Posterior cingulate gyrus (tissue), 11 donors: ENCODE results near the gene PTGS2.

ENCODE experiments used
- DNase-seq, 10 donors: peaks; one replicate each; pipeline versions ENCODE4 v3.0.0 to v3.0.0-alpha.2; 2020 to 2021; ENCODE audit warnings: mixed read lengths in 3 of 10
- intact Hi-C: fragments of 100-400 bp; cut with DNase I; formaldehyde crosslinking; loops from one replicate; pipeline ENCODE4 v1.15.1; 2023

PTGS2 gene

GRCh38 chr1:186623551-186623950 is 56.7 kb downstream of the PTGS2 start:
- intact Hi-C loops = no loop called here
- no peak for DNase-seq
